Urinary bladder (tissue), 4 donors: ENCODE measurements around the gene VARS2. TPM values are rescaled to one million over a fixed set of nuclear protein-coding genes. Genes with fewer than 3 reads are reported as not detected.
"Not testable (repeated sequence)": the region's sequence is repeated elsewhere in the genome, so short reads cannot be mapped to it uniquely, and the experiment has no call there.

Source experiments
- DNase-seq: peaks from one replicate; pipeline ENCODE4 v3.0.0-alpha.2; 2015; ENCODE audit errors: extremely low spot score
- H3K27ac ChIP-seq: one replicate; pipeline ENCODE4 v1.5.1; 2013; ENCODE audit warnings: low read depth, mild to moderate bottlenecking, moderate library complexity
- H3K36me3 ChIP-seq: one replicate; pipeline ENCODE4 v1.6.1; 2013; ENCODE audit warnings: mild to moderate bottlenecking, moderate library complexity; ENCODE audit not compliant: insufficient read depth
- H3K4me1 ChIP-seq: one replicate; pipeline ENCODE4 v1.6.1; 2013; ENCODE audit warnings: mild to moderate bottlenecking, moderate library complexity; ENCODE audit not compliant: insufficient read depth
- H3K4me3 ChIP-seq: one replicate; pipeline ENCODE4 v1.5.1; 2013; ENCODE audit warnings: low read depth, low read length
- WGBS: extraction: QIAGEN DNeasy Blood & Tissue Kit; methylation state at CpG from one replicate; pipeline ENCODE4 v1.1.7; 2013; 5-methylcytosine and 5-hydroxymethylcytosine counted together
- polyA plus RNA-seq: library from polyadenylated mRNA; stranded (reverse); fragments of 200-250 nt; gene quantifications from one replicate; pipeline ENCODE4 v1.2.3, GENCODE V29; 2013
- total RNA-seq: library from RNA; depleted of rRNA; stranded (reverse); fragments of >200 nt; gene quantifications from one replicate; pipeline ENCODE4 v1.2.3, GENCODE V29; 2014
- donor health status: healthy with polysubstance abuse.
- donor health status: healthy.

The VARS2 gene
- total and polyA plus RNA-seq, 2 donors = 10.3 to 14.4 TPM

DNA sequence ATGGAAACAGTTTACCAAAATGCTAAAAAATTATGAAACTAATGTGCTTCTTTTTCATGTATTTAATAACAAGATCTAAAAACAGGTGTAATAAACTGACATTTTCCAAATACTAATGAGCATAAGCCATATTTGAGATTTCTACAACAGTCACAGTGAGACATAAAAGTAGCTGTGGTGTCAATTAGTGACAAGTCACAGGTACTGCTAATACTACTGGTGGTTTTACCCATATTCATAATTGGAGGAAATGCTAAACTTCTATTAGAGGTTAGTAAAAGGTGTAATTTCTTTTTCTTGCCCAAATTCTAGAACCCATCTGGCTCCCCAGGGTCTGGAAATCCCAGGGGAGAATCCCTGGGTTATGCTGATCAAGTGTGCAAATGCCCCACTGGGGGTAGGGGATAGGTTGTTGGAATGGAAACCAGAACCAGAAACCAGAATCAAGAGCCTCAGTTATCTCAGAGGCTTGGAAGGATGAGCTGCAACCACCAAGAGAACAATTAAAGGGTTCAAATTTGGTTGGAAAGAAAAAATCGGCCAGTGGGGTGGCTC lies 13.1 kb upstream of the VARS2 start:
- no peak overlapping the region for H3K27ac ChIP-seq
- H3K4me1 ChIP-seq = no peaks in the 10 kb centered on the region
- no peak overlapping the region for H3K4me3 ChIP-seq
- no peak for DNase-seq
- peaks cover 3% of the 10 kb centered on the region for H3K36me3 ChIP-seq
- 84% methylated on average over 1 of the region's 1 CpG for WGBS

DNA sequence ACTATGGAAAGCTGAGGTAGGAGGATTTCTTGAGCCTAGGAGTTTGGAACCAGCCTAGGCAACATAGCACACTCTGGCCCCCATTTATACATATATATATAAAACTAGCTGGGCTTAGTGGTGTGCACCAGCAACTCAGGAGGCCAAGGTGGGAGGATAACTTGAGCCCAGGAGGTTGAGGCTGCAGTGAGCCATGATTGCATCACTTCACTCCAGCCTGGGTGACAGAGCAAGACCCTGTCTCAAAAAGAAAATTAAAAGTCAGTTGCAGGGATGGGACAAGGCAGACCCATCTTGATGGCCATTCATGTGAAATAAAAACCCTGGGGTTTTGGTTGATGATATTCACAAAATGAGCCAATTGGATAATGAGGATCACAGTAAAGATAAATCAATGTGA lies 12.6 kb upstream of the VARS2 start:
- Histone ChIP-seq H3K36me3 (peaks cover 3% of the 10 kb centered on the region), H3K4me1 (no peaks in the 10 kb centered on the region), H3K4me3 (no peak overlapping the region), H3K27ac (no peak overlapping the region)
- DNase-seq = no peak

DNA sequence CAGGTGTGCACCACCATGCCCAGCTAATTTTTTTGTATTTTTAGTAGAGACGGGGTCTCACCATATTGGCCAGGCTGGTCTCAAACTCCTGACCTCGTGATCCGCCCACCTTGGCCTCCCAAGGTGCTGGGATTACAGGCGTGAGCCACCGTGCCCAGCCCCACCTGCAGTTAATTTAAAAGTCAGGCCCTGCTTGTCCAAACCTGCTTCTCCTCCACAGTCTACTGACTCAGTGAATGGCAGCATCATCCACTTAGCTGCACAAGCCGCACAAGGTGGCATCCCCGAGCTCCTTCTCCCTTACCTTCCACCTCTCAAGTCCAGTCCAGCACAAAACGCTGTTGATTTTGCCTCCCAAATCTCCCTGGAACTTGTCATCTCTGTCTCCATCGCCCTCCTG lies 11.8 kb upstream of the VARS2 start:
- WGBS = 79% methylated on average over 9 of the region's 9 CpGs
- H3K4me1 ChIP-seq, H3K27ac ChIP-seq, DNase-seq, H3K36me3 ChIP-seq, H3K4me3 ChIP-seq: not testable (repeated sequence)

DNA sequence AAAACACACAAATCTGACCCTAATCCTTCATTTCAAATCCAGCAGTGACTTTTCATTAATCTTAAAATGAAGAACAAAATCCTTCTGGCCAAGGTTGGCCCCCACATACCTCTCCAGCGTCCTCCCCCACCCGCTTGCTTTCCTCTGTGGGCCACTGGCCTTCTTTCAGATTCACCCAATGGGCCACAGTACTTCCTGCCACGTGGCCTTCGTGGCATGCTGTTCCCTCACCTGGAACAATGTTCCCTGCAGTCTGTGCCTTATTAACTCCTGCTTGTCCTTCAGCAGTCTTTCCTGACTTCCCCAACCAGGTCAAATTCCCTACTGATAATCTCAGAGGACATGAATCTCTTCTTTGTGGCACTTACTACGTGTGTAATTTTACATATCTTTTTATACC lies 11.3 kb upstream of the VARS2 start:
- H3K36me3 ChIP-seq = peaks cover 3% of the 10 kb centered on the region
- no peak overlapping the region for H3K4me3 ChIP-seq
- H3K27ac ChIP-seq = no peak overlapping the region
- no peak for DNase-seq
- WGBS = 49% methylated on average over 5 of the region's 5 CpGs
- H3K4me1 ChIP-seq = no peaks in the 10 kb centered on the region

DNA sequence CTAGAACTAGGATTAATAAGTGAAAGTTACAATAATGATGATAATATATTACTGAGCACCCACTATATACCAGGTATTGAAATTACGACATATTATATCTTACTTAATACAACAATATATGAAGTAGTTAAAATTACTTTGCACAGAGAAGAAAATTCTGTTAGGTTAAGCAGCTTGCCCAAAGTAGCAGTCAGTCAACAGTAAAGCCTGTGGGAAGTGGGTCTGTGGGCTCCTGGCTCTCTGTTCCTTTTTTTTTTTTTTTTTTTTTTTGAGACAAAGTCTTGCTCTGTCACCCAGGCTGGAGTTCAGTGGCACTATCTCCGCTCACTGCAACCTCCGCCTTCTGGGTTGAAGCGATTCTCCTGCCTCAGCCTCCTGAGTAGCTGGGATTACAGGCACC lies 10.8 kb upstream of the VARS2 start:
- H3K4me1 ChIP-seq = no peaks in the 10 kb centered on the region
- peaks cover 3% of the 10 kb centered on the region for H3K36me3 ChIP-seq
- 92% methylated on average over 4 of the region's 4 CpGs for WGBS
- DNase-seq = no peak
- no peak overlapping the region for H3K4me3 ChIP-seq
- H3K27ac ChIP-seq = no peak overlapping the region

DNA sequence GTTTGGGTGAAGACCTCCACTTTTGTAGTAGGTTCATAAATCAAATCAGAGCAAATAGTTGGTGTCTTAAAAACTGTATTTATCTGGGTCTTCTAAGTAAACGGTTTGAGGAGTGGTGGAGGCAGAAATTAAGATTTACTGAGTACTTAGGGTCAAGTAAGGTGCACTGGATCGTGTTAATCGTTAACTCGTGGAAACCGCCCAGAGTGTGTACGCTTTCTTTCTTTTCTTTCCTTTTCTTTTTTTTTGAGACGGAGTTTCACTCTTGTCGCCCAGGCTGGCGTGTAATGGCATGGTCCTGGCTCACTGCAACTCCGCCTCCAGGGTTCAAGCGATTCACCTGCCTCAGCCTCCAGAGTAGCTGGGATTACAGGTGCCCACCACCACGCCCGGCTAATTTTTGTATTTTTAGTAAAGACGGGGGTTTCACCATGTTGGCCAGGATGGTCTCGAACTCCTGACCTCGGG lies 6.7 kb upstream of the VARS2 start:
- 52% methylated on average over 16 of the region's 16 CpGs for WGBS
- peak overlapping the region; percentile 91 for H3K4me3 ChIP-seq
- not testable (repeated sequence) for DNase-seq, H3K36me3 ChIP-seq, H3K4me1 ChIP-seq, H3K27ac ChIP-seq

DNA sequence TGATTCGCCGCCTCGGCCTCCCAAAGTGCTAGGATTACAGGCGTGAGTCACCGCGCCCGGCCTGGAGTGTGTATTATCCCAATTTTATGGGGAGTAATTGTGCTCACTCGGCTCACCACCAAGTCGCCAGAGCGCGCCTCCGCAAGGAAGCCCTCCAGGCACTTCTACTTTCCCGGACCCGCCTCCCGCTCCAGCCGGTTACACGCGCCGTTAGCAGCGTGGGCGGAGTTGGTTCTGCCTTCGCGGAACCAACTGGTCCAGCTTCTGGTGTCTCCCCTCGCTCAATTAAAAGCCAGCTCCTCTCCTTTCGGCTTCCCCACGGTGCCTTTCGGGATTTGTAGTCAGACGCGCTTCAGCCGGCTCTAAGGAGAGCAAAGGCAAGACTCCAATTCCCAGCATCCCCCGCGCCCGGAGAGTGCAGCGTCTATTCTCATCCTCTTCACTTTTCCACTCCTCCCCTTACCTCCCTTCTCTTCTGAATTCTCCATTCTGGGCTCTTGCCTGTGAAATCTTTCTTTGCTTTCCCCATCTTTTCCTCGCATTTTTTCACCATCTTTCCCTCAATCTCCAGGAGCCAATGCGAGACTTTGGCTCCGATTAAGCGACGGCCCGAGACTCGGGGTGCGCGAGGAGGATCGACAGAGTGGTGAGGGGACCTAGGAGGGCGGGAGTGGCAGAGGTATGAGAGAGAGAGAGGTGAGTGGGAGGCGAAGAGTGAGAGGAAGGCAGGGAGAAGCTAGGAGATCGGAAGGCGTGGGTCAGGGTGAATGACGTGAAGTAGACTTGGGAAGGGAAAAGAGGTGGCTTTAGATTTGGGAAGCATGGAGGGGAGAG lies 6.1 kb upstream of the VARS2 start, which contains the start of gene GTF2H4:
Gene GTF2H4 (plus strand): TSS at position 450 of the 834 bp plus-strand sequence.
- WGBS = under 1% methylated on average over 49 of the region's 49 CpGs
- DNase-seq = peak; percentile 98

DNA sequence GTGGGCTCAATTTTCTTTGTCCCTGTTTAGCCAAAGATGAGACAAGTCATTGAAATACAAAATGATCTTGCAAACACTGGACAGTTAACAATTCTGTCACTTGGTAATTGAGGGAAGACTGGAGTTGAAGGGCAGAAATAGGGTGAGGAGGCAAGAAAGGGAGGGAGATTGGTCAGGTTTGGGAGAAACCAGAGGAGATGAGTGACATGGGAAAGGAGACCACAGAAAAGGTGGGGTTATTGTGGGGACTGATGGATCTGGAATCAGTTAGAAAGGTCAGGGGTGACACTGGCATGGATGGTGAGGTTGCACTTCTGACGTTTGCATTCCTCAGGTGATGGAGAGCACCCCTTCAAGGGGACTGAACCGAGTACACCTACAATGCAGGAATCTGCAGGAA lies 5.3 kb upstream of the VARS2 start:
- H3K4me1 ChIP-seq = peaks cover 3% of the 10 kb centered on the region

More for the DNA sequence above, 6.1 kb upstream of the VARS2 start, which contains the start of gene GTF2H4:
- Histone ChIP-seq H3K36me3 (no peaks in the 10 kb centered on the region), H3K4me1 (peaks cover 3% of the 10 kb centered on the region), H3K27ac (no peak within 1 kb of the TSS), H3K4me3 (peak within 1 kb of the TSS; percentile 91)

DNA sequence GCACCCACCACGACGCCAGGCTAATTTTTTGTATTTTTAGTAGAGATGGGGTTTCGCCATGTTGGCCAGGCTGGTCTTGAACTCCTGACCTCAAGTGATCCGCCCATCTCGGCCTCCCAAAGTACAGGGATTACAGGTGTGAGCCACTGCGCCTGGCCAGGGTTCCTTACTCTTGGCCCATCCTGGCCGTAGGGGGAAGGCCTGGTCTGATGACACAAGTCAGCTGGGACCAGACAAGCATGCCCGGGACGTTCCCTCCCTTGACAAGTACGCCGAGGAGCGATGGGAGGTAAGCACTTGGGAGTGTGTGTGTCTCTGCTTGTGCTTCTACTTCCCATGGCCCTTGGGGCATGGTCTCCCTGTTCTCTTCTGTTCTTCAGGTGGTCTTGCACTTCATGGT lies 3.6 kb upstream of the VARS2 start:
- 91% methylated on average over 12 of the region's 12 CpGs for WGBS
- not testable (repeated sequence) for H3K27ac ChIP-seq, H3K36me3 ChIP-seq, DNase-seq, H3K4me1 ChIP-seq, H3K4me3 ChIP-seq

More for the DNA sequence above, 5.3 kb upstream of the VARS2 start:
- DNase-seq = no peak
- Histone ChIP-seq H3K36me3 (no peaks in the 10 kb centered on the region), H3K27ac (no peak overlapping the region), H3K4me3 (peak overlapping the region; percentile 91)
- 23% methylated on average over 2 of the region's 2 CpGs for whole genome bisulfite sequencing

DNA sequence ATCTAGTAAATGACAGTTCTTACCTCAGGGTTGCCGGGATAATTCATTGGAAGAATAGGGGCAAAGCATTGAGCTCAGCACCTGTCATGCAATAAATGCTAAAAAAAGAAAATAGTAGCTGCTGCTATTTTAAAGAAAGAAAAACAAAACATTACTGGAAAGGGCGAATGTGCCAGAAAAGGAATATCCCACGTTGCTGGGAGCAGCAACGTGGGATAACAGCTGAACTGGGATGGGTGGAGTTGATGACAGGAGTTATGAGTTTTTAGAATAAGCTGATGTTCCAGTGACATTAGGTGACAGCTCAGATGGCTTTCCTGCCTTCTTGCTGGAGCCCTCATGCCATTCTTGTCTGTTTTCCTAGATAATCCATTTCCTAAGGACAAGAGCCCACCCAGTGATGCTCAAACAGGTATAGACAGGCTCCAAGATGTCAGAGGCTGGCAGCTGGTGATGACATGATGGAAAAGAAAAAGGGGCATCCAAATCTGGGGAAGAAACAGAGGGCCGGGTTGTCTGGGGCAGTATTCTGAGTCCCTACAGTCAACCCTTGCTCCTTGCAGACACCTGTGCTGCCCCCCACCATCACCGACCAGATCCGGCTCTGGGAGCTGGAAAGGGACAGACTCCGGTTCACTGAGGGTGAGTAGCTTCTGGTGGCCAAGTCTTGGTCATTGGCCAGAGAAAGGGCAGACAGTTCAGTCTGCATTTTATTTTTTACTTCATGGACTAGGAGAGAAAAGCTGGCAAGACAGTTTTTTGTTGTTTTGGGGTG lies 1.1 kb upstream of the VARS2 start:
- 84% methylated on average over 8 of the region's 8 CpGs for WGBS
- no peak for DNase-seq
- H3K4me3 ChIP-seq = no peak overlapping the region
- no peaks in the 10 kb centered on the region for H3K36me3 ChIP-seq
- H3K27ac ChIP-seq = no peak overlapping the region
- peaks cover 3% of the 10 kb centered on the region for H3K4me1 ChIP-seq

DNA sequence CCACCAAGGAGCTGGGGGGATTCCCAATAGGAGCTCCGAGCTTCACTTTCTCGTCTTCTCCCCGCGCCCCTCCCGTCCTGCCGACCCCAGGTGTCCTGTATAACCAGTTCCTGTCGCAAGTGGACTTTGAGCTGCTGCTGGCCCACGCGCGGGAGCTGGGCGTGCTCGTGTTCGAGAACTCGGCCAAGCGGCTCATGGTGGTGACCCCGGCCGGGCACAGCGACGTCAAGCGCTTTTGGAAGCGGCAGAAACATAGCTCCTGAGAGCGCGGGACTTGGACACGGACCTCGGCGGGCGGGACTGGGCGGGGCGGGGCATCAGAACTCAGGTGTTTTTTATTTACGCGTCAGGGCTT lies 340 bp upstream of the VARS2 start:
- Histone ChIP-seq H3K36me3 (no peaks in the 10 kb centered on the region), H3K4me3 (peak overlapping the region; percentile 51), H3K4me1 (peaks cover under 1% of the 10 kb centered on the region), H3K27ac (peak overlapping the region; percentile 85)
- DNase-seq = no peak
- 5% methylated on average over 31 of the region's 31 CpGs for WGBS

DNA sequence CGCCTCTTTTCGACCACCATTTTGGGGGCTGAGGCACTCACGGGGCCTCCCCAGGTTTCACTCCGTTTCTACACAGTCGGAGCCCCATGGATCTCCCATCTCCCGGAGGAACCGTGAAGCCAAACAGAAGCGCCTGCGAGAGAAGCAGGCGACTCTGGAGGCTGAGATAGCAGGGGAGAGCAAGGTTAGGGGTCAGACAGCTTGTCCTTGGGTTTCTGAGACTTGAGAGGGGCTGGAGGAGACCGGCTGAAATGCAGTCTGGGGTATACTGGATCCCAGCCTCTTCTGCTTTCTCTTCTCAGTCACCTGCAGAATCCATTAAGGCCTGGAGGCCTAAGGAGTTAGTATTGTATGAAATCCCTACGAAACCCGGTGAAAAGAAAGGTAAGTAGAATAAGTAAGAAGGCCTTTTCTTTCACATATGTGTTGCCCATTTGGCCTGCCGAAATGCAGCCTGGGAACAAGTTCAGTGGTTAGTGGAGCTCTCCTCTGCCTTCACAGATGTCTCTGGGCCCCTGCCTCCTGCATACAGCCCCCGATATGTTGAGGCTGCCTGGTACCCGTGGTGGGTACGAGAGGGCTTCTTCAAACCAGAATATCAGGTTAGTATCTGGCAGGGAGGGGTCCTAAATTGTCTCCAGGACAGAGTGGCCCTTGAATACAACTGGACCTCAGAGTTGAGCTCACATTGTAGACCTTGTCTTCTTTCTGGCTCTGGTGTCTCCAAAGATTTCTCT lies 984 bp downstream of the VARS2 start:
- 51% methylated on average over 17 of the region's 17 CpGs for WGBS
- Histone ChIP-seq H3K36me3 (no peaks in the 10 kb centered on the region), H3K27ac (no peak overlapping the region), H3K4me1 (no peaks in the 10 kb centered on the region), H3K4me3 (peak overlapping the region; percentile 51)
- DNase-seq = no peak

DNA sequence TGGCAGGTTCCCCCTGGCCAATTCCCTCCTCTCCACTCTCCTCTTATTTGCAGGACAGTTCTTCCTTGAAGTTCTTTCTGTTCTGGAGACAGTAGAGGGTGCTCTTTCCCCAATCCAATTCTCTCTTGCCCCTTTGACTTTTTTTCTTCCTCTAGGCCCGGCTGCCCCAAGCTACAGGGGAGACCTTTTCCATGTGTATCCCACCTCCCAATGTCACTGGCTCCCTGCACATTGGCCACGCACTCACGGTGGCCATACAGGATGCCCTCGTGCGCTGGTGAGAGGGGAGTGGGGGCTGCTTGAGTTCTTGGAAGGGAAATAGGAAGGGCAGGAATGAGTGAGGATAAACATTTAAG lies 1.5 kb downstream of the VARS2 start:
- Histone ChIP-seq H3K4me1 (no peaks in the 10 kb centered on the region), H3K4me3 (no peak overlapping the region), H3K27ac (no peak overlapping the region), H3K36me3 (no peaks in the 10 kb centered on the region)
- 21% methylated on average over 5 of the region's 5 CpGs for WGBS
- peak; percentile 63 for DNase-seq
